Mononuclear cell (primary cell): ENCODE measurements around the gene ZNF407. TPM values are rescaled to one million over a fixed set of nuclear protein-coding genes. Genes with fewer than 3 reads are reported as not detected.

Experiments used
- H3K27me3 ChIP-seq: 2 replicates; pipeline ENCODE4 v1.6.0; 2011; ENCODE audit warnings: low read length, control low read depth; ENCODE audit not compliant: insufficient read depth
- H3K4me1 ChIP-seq: 2 replicates; pipeline ENCODE4 v1.5.1; 2011; ENCODE audit warnings: mild to moderate bottlenecking, low read length, control low read depth; ENCODE audit not compliant: insufficient read depth
- H3K4me3 ChIP-seq: 2 replicates; pipeline ENCODE4 v1.5.1; 2011; ENCODE audit warnings: mild to moderate bottlenecking, low read length, moderate library complexity
- H3K9me3 ChIP-seq: 2 replicates; pipeline ENCODE4 v1.5.1; 2011; ENCODE audit warnings: low read depth, mild to moderate bottlenecking, control low read depth, low read length
- total RNA-seq: library from RNA; depleted of rRNA; stranded (reverse); fragments of >200 nt; gene quantifications from one replicate; pipeline ENCODE4 v1.2.3, GENCODE V29; 2012

ZNF407 gene
- total RNA-seq, 1 donor = 32.0 TPM

DNA sequence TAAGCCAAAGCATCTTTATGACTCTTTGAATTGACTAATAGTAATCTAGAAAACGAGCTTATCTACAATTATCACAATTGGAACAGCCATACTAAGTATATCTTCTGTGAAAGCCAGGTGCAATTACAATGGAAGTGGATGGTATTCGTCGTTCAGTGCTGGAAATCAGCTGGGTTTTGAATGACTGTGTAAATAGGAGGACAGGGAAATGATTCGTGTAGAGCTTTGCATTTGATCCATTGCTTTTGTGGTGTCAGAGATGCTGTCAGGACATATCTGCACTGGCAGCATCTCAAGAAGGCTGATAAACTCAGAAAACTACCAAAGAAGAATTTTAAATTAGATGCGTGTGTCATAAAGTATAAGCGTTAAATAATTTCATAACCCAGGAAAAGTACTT lies 187.1 kb downstream of the ZNF407 start:
- no peaks in the 10 kb centered on the region for H3K27me3 ChIP-seq
- H3K4me1 ChIP-seq = no peaks in the 10 kb centered on the region
- H3K9me3 ChIP-seq = no peaks in the 10 kb centered on the region
- H3K4me3 ChIP-seq = no peak overlapping the region

GRCh38 chr18:74785632-74786031 lies 188.0 kb downstream of the ZNF407 start:
- H3K27me3 ChIP-seq = no peaks in the 10 kb centered on the region
- no peaks in the 10 kb centered on the region for H3K4me1 ChIP-seq
- H3K9me3 ChIP-seq = no peaks in the 10 kb centered on the region
- H3K4me3 ChIP-seq = no peak overlapping the region

DNA sequence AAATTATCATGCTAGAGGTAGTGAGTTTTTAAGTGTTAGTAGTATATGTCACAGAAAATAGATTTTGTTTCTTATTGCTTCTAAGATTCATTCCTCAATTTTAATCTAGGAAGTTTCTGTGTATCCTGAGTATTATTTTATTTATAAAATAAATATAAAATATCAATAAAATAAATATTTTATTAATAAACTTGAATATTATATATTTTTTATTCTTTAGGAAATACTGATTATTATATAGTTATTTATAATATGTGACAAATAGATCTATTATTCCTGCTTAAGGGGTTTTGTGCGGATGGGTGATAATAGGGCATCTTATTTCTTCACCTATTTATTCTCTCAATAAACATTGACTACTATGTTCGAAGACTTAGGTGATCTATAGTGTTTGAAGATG lies 191.0 kb downstream of the ZNF407 start:
- H3K4me3 ChIP-seq = no peak overlapping the region
- no peaks in the 10 kb centered on the region for H3K27me3 ChIP-seq
- H3K9me3 ChIP-seq = no peaks in the 10 kb centered on the region
- H3K4me1 ChIP-seq = no peaks in the 10 kb centered on the region

DNA sequence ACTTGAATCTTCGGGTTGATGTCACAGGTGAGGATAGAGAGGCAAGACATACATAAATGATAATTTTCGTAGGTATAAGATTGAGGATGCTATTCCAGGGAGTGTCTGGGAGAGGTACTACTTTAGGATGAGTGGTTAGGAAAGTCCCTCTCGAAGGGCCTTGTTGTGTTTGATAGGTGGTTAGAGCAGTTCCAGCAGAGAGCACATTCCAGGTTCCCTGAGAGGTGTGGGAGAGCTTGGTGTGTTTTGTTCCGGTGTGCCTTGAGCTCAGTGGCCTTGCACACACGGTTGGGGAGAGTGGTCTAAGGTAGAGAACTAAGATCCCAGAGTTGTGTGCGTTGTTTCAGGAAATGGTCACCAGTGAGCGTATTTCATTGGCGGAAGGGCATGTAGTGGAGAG lies 191.4 kb downstream of the ZNF407 start:
- Histone ChIP-seq H3K4me3 (no peak overlapping the region), H3K4me1 (no peaks in the 10 kb centered on the region), H3K27me3 (no peaks in the 10 kb centered on the region), H3K9me3 (no peaks in the 10 kb centered on the region)

GRCh38 chr18:74790451-74790850 lies 192.8 kb downstream of the ZNF407 start:
- Histone ChIP-seq H3K4me3 (no peak overlapping the region), H3K4me1 (no peaks in the 10 kb centered on the region), H3K27me3 (no peaks in the 10 kb centered on the region), H3K9me3 (no peaks in the 10 kb centered on the region)

DNA sequence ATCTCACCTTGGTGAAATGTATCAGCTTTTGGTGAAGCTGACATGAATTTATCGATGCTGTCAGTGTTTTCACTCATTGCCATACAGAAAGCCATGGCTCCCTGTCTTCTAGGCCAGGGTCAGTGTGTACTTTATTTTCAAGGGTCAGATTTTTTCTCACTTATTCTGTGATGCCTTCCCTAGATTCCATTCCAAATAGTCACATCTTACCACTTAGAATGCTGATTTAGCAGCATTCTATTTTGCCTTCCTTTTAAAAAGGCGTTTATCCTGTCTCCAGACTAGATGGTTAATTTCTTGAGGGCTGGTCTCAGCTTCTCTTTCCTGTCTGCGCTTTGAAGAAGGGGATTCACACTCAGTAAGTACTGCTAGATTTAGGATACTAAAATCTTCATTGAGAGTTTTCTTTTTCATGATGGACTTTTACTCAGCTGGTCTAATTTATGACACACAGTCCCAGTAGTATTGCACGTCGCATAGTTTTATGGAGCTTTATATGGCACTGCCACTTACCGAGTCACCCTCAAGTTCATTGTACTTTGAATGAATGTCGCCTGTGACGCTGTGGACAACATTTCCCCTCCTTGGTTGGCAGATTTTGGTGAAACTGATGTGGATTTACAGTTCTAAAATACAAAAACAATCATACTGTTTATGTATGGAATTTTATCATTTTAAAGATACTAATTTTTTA lies 194.0 kb downstream of the ZNF407 start:
- no peaks in the 10 kb centered on the region for H3K4me1 ChIP-seq
- H3K9me3 ChIP-seq = no peaks in the 10 kb centered on the region
- no peaks in the 10 kb centered on the region for H3K27me3 ChIP-seq
- H3K4me3 ChIP-seq = no peak overlapping the region

DNA sequence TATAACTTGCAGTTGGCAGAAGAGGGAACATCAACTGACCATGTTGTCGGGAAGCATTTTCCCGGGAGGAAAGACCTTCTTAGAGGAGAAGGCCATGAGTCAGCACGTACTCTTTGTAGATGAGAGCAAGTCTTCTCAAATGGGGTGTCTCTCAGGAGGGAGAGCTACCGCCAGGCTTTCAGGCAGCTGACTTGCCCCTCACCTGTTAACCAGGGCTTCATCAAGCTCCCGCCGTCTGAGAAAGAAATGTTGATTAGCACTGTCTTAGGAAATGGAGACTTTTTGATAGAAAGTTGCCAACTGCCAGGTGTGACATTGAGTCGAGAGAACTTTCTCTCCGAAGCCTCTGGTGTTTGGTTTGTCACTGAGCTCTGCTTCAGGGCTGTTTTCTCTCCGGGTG lies 196.1 kb downstream of the ZNF407 start:
- Histone ChIP-seq H3K9me3 (no peaks in the 10 kb centered on the region), H3K4me3 (no peak overlapping the region), H3K27me3 (no peaks in the 10 kb centered on the region), H3K4me1 (no peaks in the 10 kb centered on the region)

DNA sequence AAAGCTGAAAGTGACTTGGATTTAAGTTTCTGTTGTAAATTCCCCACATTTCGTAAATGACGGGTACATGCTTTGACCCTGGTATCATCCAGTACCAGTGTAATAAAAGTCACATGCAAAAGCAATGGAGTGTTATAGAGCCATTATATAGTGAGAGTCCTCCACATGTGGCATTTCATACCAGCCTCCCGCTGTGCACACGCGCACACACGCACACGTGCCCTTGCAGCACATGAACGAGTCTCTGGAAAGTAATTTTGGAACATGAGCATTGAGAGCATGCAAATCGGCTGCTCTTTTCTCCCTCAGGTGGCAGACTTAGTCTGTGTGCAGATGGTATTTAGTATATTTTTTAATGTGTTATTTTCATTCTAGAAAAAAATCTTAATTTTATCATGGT lies 198.1 kb downstream of the ZNF407 start:
- Histone ChIP-seq H3K4me3 (no peak overlapping the region), H3K27me3 (no peaks in the 10 kb centered on the region), H3K9me3 (no peaks in the 10 kb centered on the region), H3K4me1 (no peaks in the 10 kb centered on the region)

DNA sequence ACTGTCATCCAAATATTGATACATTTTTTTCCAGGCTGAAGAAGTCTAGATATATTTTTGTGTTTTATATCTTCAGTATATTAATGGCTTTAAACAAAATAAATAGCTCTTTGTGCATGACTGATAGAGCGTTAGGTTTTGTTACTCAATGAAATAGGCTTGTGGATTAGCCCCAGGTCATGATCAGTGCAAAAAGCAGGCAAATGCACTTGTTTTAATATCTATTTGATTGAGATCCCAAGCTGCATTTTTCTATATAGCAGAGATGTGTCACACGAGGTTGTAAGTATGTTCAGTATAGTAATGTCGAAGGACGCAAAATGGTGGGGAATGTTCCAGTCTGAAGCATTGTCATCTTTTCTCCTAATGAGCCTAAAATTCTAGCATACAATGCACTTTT lies 198.5 kb downstream of the ZNF407 start:
- H3K9me3 ChIP-seq = no peaks in the 10 kb centered on the region
- no peaks in the 10 kb centered on the region for H3K27me3 ChIP-seq
- no peaks in the 10 kb centered on the region for H3K4me1 ChIP-seq
- H3K4me3 ChIP-seq = no peak overlapping the region

DNA sequence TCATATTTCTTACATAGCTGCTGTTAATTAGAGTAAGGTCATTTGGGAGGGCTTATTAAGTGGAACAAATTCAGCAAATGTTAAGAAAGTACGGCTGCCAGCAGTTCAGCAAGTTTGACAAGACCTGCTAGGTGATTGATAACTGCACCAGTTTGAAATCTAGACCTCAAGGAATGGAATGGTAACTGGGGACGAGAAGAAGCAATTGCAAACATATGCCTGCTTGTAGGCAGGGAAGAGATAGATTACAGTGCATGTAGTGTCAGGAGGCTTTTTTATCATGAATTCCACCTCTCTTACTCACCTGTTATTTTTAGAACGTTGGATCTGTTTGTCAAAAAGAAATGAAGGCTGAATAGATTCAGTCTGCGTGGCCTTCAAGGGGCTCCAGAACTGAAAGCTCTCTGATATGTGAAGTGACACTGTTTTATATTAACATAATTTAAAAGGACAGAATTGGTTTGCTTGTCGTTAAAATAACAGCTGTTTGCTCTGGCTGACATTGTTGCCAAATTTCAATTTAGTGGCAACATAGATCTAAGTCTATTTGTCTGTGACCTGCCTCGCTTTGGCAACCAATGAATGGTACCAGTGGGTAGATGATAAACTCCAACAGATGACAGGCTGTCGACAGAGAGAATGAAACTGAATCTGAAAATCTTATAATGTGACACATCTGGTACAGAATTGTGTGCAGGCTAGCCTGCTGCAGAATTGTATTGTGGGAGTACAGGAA lies 199.3 kb downstream of the ZNF407 start:
- Histone ChIP-seq H3K27me3 (no peaks in the 10 kb centered on the region), H3K9me3 (no peaks in the 10 kb centered on the region), H3K4me1 (no peaks in the 10 kb centered on the region), H3K4me3 (no peak overlapping the region)

GRCh38 chr18:74797577-74798151 lies 200.0 kb downstream of the ZNF407 start:
- no peaks in the 10 kb centered on the region for H3K27me3 ChIP-seq
- no peaks in the 10 kb centered on the region for H3K9me3 ChIP-seq
- no peak overlapping the region for H3K4me3 ChIP-seq
- H3K4me1 ChIP-seq = no peaks in the 10 kb centered on the region

- Histone ChIP-seq H3K9me3 (no peaks in the 10 kb centered on the region), H3K4me3 (no peak overlapping the region), H3K4me1 (no peaks in the 10 kb centered on the region), H3K27me3 (no peaks in the 10 kb centered on the region)
Measured at GRCh38 chr18:74799542-74799941, 201.9 kb downstream of the ZNF407 start.

DNA sequence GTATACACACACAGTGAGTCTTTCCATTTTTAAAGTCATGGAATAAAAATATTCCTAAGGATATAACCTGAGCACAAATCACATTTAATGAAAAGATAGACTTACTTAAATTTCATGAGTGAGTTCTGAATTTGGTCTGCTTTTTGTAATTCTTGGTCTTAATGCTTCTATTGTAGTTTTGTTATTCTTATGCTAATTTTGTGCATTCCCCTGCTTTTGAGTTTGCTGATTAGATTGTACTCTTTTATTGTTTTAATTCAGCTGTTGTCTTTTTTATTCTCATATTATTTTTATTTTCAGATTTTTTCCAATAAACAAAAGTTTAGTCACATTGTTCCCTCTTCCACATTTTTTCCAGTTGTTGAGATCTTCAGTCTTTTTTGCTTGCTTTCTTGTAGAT lies 202.4 kb downstream of the ZNF407 start:
- H3K27me3 ChIP-seq = no peaks in the 10 kb centered on the region
- H3K4me1 ChIP-seq = no peaks in the 10 kb centered on the region
- no peak overlapping the region for H3K4me3 ChIP-seq
- H3K9me3 ChIP-seq = no peaks in the 10 kb centered on the region

DNA sequence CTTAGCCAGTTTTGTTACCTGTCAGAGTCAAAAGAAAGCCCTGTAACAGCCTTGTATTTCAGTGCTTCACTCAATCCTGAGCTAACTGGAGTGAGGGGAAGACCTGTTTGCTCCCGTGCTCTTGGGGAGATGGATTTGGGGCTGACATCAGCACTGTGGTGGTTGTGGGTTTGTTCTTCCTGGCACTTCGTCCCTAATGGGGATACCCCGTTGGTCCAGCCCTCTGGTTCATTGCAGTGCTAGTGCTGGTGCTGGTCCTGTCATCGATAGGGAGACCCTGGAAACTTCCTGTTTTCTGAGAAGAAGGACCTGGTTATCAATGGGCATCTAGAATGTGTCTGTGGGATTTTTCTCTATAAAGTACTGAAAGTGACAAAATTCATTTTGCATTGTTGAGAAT lies 205.4 kb downstream of the ZNF407 start:
- H3K4me3 ChIP-seq = no peak overlapping the region
- H3K9me3 ChIP-seq = no peaks in the 10 kb centered on the region
- no peaks in the 10 kb centered on the region for H3K27me3 ChIP-seq
- H3K4me1 ChIP-seq = no peaks in the 10 kb centered on the region

GRCh38 chr18:74803769-74804168 lies 206.1 kb downstream of the ZNF407 start:
- Histone ChIP-seq H3K27me3 (no peaks in the 10 kb centered on the region), H3K4me3 (no peak overlapping the region)

DNA sequence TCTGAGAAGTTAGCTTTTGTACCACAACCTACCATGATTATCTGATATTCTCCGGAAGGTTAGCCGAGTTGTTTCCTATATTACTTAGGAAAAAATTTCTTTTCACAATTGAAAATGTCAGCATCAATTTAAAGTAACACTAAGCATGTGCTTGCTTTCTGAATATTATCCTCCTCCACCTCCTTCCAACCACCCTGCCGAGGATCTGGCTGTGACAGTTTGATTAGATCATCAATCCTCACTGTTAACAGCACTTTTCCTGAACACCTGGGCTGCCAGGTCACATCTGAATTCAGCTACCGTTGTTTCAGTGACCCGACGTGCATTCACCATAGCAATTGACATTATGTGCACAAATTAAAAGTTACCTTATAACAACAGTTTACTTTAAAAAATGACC lies 207.0 kb downstream of the ZNF407 start:
- no peaks in the 10 kb centered on the region for H3K9me3 ChIP-seq
- H3K4me3 ChIP-seq = no peak overlapping the region
- no peaks in the 10 kb centered on the region for H3K27me3 ChIP-seq
- H3K4me1 ChIP-seq = no peaks in the 10 kb centered on the region

More at GRCh38 chr18:74803769-74804168, 206.1 kb downstream of the ZNF407 start:
- H3K4me1 ChIP-seq = no peaks in the 10 kb centered on the region
- no peaks in the 10 kb centered on the region for H3K9me3 ChIP-seq
